A673 (cell line): ENCODE data around the gene TMEM54. TPM values are rescaled to one million over a fixed set of nuclear protein-coding genes. Genes with fewer than 3 reads are reported as not detected.

Experiments
- BruUV-seq: library from RNA; stranded (reverse); fragments of 400-500 nt; replicated peaks from 2 replicates; lab custom pipeline; 2021; lab: Mats Ljungman, UMichigan
- CTCF ChIA-PET: fragments of 300-600 bp; sonication (Branson Sonifier 250); formaldehyde crosslinking; loops from one replicate; lab custom pipeline; 2022; ENCODE audit warnings: antibody characterized with exemption; lab: Charles Lee
- POLR2A ChIA-PET: fragments of 300-600 bp; sonication (Branson Sonifier 250); formaldehyde crosslinking; loops from one replicate; lab custom pipeline; 2022; ENCODE audit warnings: antibody characterized with exemption; ENCODE audit not compliant: low non-redundant PET; lab: Charles Lee
- DNase-seq: peaks from one replicate; pipeline ENCODE4 v3.0.0-alpha.2; 2015; ENCODE audit warnings: low spot score
- H3K27ac ChIP-seq: fragments of 200-600 bp; sonication (generic); 2 replicates; pipeline ENCODE4 v1.5.1; 2016; ENCODE audit warnings: mixed run types, low read depth, mild to moderate bottlenecking, mixed read lengths, antibody characterized with exemption, low read length; ENCODE audit not compliant: poor library complexity, severe bottlenecking
- H3K27me3 ChIP-seq: fragments of 200-600 bp; sonication (generic); replicated peaks from 2 replicates; pipeline ENCODE4 v1.6.1; 2017; ENCODE audit warnings: mixed run types, low read depth, mild to moderate bottlenecking, mixed read lengths, antibody characterized with exemption, low read length; ENCODE audit not compliant: insufficient read depth, poor library complexity
- H3K36me3 ChIP-seq: fragments of 200-600 bp; sonication (generic); 2 replicates; pipeline ENCODE4 v1.6.1; 2016; ENCODE audit warnings: mixed run types, mild to moderate bottlenecking, mixed read lengths, antibody characterized with exemption, low read length; ENCODE audit not compliant: insufficient read depth, poor library complexity, severe bottlenecking
- H3K4me1 ChIP-seq: fragments of 200-600 bp; sonication (generic); 2 replicates; pipeline ENCODE4 v1.6.1; 2017; ENCODE audit warnings: mixed run types, mild to moderate bottlenecking, mixed read lengths, antibody characterized with exemption, low read length; ENCODE audit not compliant: insufficient read depth, poor library complexity, severe bottlenecking
- H3K4me3 ChIP-seq: fragments of 200-600 bp; sonication (generic); 2 replicates; pipeline ENCODE4 v1.5.1; 2016; ENCODE audit warnings: low read depth, mixed run types, mild to moderate bottlenecking, mixed read lengths, low read length; ENCODE audit not compliant: poor library complexity, severe bottlenecking
- H3K9me3 ChIP-seq: fragments of 200-600 bp; sonication (generic); 2 replicates; pipeline ENCODE4 v1.6.1; 2016; ENCODE audit warnings: mixed run types, low read depth, mild to moderate bottlenecking, mixed read lengths, antibody characterized with exemption, low read length; ENCODE audit not compliant: poor library complexity, severe bottlenecking
- EZH2 ChIP-seq: fragments of 200-600 bp; sonication (generic); IDR thresholded peaks from 2 replicates; pipeline ENCODE4 v1.6.1; 2017; ENCODE audit warnings: borderline replicate concordance, low read depth, mild to moderate bottlenecking, mixed read lengths, antibody characterized with exemption, low read length; ENCODE audit not compliant: poor library complexity, severe bottlenecking
- intact Hi-C: fragments of 100-400 bp; cut with micrococcal nuclease; formaldehyde crosslinking; loops from one replicate; pipeline ENCODE4 v1.10.0; 2022; ENCODE audit not compliant: unreplicated experiment
- total RNA-seq: library from RNA; stranded (reverse); gene quantifications from 2 replicates; pipeline ENCODE4 v1.2.3, GENCODE V29; 2021
- TF ChIP-seq, protein P1 (sequence below): fragments of 300-800, 200-600 bp; sonication (generic); conservative IDR thresholded peaks from 2 replicates; pipeline ENCODE4 v1.5.1; 2017; ENCODE audit warnings: low read depth, mild to moderate bottlenecking, antibody characterized with exemption, low read length, moderate library complexity, mixed read lengths

The TMEM54 gene
- total RNA-seq, 1 experiment from 2014 or later: 3.2 TPM

DNA sequence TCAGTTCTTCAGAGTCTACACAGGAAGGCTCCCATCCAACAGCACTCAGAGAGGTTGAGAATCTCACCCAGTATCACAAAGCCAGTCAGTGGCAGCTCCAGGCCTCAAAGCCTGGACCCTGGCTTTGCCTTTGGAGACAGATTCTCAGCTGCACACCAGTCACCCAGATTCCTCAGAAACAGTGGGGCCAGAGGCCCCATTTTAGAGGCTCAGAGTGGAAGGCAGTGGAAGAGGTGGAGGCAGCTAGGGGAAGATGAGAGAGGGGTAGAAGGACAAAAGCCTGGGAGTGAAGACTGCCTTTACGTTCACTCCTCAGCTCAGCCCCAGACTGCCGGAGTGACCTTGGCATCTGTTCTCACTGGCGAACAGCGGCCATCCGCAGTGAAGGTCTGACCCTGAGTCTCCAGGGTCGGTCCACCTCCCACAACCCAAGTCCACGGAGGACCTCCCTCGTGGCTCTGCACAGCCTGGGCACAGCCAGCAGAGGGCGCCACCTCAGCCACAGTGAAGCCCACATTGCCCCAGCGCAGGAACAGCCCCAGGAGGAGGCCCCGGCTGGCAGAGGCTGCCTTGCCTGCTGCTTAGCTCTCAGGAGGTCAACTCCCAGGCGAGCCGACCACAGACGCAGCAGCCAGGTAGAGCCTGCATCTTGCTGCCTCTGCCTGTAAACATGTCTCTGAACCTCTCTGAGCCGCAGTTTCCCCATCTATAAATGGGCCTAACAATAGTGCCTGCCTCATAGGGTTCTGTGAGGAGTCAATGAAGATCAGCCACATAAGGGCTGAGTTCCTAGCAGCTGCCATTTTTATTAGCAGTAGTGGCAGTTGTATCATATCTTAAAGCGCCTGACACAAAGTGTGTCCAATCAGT is 24.6 kb downstream of the TMEM54 start:
- no peaks in the 10 kb centered on the region for H3K27me3 ChIP-seq
- no peaks in the 10 kb centered on the region for H3K36me3 ChIP-seq
- intact Hi-C loops: loop anchor here (1.0 to 10.0 kb wide), 2 partner anchors 210 to 362 kb away; no protein-coding TSS in a partner anchor
- CTCF ChIA-PET: interaction anchor here (0.5 to 2.8 kb wide), 7 partner anchors 10 to 390 kb away, joined by 3 to 13 read pairs (median 4); partner anchors contain the start of gene HPCA
- no peak for TF ChIP-seq EZH2
- TF ChIP-seq, protein P1, sequence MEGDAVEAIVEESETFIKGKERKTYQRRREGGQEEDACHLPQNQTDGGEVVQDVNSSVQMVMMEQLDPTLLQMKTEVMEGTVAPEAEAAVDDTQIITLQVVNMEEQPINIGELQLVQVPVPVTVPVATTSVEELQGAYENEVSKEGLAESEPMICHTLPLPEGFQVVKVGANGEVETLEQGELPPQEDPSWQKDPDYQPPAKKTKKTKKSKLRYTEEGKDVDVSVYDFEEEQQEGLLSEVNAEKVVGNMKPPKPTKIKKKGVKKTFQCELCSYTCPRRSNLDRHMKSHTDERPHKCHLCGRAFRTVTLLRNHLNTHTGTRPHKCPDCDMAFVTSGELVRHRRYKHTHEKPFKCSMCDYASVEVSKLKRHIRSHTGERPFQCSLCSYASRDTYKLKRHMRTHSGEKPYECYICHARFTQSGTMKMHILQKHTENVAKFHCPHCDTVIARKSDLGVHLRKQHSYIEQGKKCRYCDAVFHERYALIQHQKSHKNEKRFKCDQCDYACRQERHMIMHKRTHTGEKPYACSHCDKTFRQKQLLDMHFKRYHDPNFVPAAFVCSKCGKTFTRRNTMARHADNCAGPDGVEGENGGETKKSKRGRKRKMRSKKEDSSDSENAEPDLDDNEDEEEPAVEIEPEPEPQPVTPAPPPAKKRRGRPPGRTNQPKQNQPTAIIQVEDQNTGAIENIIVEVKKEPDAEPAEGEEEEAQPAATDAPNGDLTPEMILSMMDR: peak; percentile 99
- H3K9me3 ChIP-seq: no peaks in the 10 kb centered on the region
- no peak overlapping the region for H3K4me3 ChIP-seq
- POLR2A ChIA-PET: no interaction called here
- no peak overlapping the region for H3K27ac ChIP-seq
- DNase-seq: peak; percentile 69
- no TSS peak for BruUV-seq
- H3K4me1 ChIP-seq: no peaks in the 10 kb centered on the region

DNA sequence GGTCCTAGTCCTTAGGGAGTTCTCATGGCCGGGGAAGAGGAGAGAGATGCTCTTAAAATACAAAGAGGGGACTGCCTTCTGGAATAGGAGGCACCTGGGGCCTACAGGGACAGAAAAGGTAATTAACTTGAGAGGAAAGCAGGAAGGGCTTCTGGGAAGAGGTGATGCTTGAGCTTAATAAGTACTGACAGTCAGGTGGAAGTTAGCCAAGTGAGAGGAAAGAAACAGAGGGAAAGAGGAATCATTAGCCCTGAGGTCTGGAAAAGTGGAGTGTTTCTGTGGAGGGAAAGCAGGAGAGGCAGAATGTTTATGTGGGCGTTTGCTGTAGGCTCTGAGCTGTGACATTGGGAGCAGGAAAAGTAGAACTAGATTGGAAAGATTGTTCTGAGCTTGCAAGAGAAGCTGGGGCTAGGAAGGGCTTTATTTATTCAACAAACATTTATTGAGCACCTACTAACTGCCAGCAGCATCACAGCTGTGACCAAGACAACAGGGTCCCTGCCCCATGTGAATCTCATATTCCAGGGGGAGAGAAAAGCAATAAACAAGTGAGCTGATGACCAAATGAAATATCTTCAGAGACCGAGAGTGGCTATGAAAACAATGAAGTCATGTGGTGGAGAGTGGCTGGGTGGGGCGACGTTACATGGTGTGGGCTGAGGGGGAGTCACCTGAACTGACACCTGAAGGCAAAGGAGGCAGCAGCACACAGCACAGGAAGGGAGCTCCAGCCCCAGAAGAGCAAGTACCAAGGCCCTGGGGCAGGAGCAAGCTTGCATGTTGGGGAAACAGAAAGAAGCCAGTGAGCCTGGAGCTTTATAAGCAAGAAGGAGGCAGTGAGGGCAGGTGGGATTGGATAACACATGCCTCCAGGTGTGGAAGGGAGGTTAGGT is 26.1 kb downstream of the TMEM54 start:
- no peaks in the 10 kb centered on the region for H3K27me3 ChIP-seq
- ChIA-PET POLR2A (no interaction called here), CTCF (interaction anchor here (2.8 kb wide), 1 partner anchor 18 kb away, joined by 13 read pairs; no protein-coding TSS in a partner anchor)
- BruUV-seq: no TSS peak
- no peak overlapping the region for H3K27ac ChIP-seq
- TF ChIP-seq, protein P1: no peak
- no peak for TF ChIP-seq EZH2
- H3K4me3 ChIP-seq: no peak overlapping the region
- no peak for DNase-seq
- H3K36me3 ChIP-seq: no peaks in the 10 kb centered on the region
- H3K4me1 ChIP-seq: peaks cover 5% of the 10 kb centered on the region
- H3K9me3 ChIP-seq: no peaks in the 10 kb centered on the region
- intact Hi-C loops: loop anchor here (5.0 to 10.0 kb wide), 2 partner anchors 163 to 360 kb away; no protein-coding TSS in a partner anchor

DNA sequence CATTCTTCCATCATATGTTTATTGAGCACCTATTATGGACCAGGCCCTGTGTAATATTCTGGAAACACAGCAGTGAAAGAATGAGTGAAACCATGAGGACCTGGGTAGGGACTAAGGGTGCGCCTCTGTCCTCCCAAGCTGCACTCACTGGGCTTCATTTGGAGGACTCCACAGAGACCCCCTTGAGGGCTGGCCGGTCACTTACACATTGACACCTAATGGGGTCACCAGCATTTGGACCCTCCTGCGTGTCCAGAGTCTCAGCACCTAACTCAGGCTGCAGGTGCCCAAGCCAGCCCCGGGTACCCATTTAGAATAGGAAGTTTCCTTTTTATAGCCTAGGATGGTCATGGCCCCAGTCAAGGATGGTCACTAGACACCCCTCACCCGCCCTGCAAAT is 27.7 kb downstream of the TMEM54 start:
- CTCF ChIA-PET: interaction anchor here (0.6 to 1.0 kb wide), 3 partner anchors 45 to 472 kb away, joined by 3 to 11 read pairs (median 3); no protein-coding TSS in a partner anchor
- Histone ChIP-seq H3K27ac (no peak overlapping the region), H3K4me3 (no peak overlapping the region), H3K36me3 (no peaks in the 10 kb centered on the region), H3K9me3 (no peaks in the 10 kb centered on the region), H3K4me1 (peaks cover 5% of the 10 kb centered on the region), H3K27me3 (no peaks in the 10 kb centered on the region)
- intact Hi-C loops: loop anchor here (2.0 to 10.0 kb wide), 3 partner anchors 161 to 473 kb away; no protein-coding TSS in a partner anchor
- POLR2A ChIA-PET: no interaction called here
- no peak for DNase-seq
- TF ChIP-seq, protein P1: no peak
- TF ChIP-seq EZH2: no peak
- no TSS peak for BruUV-seq
